ENCODE results near the gene HOXB2. TPM values are rescaled to one million over a fixed set of nuclear protein-coding genes. Genes with fewer than 3 reads are reported as not detected.

HOXB2 gene
- 21.1 and 43.7 TPM in 2 replicates for total RNA-seq

DNA sequence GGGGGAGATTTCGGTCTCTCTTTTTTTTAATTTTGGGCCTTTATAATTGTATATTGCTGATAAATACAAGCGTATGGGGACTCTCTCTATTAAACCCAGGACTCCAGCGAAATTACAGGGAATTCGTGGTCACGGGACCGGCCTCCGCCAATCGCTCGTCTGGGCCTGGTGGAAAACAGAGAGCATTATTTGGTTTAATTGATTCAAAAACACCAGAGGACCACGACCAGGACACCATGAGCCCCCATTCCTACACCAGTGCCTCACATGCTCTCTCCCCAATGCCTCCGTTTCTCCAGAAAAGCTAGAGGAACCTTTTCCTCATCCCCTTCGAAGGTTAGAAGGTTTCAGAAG is at the start of gene HOXB2:
TSS of gene HOXB2 (minus strand) at position 88 of the 354 bp plus-strand sequence. CDS start 198 bp downstream, outside the sequence.
- no peak for DNase-seq (ENCODE audit: low read depth)
- TF ChIP-seq, protein P1, sequence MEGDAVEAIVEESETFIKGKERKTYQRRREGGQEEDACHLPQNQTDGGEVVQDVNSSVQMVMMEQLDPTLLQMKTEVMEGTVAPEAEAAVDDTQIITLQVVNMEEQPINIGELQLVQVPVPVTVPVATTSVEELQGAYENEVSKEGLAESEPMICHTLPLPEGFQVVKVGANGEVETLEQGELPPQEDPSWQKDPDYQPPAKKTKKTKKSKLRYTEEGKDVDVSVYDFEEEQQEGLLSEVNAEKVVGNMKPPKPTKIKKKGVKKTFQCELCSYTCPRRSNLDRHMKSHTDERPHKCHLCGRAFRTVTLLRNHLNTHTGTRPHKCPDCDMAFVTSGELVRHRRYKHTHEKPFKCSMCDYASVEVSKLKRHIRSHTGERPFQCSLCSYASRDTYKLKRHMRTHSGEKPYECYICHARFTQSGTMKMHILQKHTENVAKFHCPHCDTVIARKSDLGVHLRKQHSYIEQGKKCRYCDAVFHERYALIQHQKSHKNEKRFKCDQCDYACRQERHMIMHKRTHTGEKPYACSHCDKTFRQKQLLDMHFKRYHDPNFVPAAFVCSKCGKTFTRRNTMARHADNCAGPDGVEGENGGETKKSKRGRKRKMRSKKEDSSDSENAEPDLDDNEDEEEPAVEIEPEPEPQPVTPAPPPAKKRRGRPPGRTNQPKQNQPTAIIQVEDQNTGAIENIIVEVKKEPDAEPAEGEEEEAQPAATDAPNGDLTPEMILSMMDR (conservative IDR thresholded peaks at IDR 0.05; ENCODE audit: low read depth, low read length): no peak
- peak within 1 kb of the TSS; percentile 89 for H3K4me3 ChIP-seq (ENCODE audit: low read depth, low read length)

DNA sequence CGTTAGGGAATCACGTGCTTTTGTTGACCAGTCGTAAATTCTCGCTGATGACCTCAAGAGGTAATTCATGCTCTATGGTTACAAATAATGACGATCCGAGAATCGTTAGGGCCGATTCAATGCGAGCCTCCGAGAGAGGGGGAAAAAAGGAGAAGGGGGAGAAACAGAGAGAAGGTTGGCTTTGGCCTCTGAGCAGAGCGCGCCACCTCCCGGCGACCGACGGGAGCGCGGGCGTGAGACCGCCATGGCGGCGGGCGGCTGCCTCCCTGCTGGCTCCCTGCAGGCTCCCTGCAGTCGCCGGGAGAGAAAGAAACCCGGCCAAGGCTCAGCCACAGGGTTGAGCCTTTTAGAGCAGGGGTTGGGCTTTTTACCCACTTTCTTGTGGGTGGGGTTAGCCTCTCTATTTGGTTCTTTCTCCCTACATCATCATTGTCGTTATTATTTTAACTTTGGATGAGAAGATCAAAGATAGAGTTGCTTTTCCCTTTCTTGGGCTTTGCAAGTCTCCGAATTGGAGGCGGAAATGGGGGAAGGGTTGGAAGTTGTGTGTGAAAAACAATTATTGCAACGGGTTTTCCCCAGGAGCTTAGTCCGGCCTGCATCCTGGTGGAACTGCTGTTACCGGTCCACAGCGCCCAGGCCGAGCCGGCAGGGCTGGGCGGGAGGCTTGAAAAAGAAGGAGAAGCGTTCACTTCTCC is 49.1 kb upstream of the HOXB2 start:
- TF ChIP-seq, protein P1 (conservative IDR thresholded peaks at IDR 0.05; ENCODE audit: low read depth, low read length): peak; percentile 84
- DNase-seq (ENCODE audit: low read depth): no peak
- peak overlapping the region; percentile 74 for H3K4me3 ChIP-seq (ENCODE audit: low read depth, low read length)

DNA sequence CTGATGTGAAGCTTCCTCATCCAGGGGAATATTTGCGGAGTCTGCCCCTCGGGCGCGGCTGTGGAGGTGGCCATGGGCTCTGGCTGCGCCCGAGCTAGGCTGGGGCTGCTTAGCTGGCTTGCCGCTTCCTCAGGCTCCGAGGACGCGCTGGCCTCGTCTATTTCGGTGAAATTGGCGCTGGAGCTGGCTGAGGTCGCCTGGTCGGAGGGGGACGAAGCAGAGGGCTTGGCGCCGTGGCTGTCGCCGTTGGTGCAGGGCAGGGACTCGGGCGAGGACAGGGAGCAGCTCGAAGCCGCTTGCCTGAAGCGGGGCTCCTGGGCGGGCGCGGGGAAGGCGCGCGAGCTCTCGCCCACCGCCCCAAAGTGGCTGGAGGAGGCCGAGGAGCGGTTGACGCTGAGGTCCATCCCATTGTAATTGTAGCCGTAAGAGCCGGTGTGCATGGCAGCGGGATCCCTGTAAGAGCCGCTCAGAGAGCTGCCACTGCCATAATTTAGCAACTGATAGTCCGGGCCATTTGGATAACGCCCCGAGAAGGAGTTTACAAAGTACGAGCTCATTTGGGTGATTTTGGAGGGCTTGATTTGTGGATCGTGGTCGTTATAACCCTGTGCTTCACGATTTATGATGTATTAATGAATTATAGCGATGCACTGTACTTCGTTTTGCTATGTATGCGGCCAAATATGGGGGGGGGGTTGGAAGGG is 48.4 kb upstream of the HOXB2 start, which contains the start of gene HOXB5:
TSS of gene HOXB5 (minus strand) at position 654 of the 704 bp plus-strand sequence. CDS start at position 557, 97 bp downstream.
- DNase-seq (ENCODE audit: low read depth): no peak
- TF ChIP-seq, protein P1 (conservative IDR thresholded peaks at IDR 0.05; ENCODE audit: low read depth, low read length): no peak

DNA sequence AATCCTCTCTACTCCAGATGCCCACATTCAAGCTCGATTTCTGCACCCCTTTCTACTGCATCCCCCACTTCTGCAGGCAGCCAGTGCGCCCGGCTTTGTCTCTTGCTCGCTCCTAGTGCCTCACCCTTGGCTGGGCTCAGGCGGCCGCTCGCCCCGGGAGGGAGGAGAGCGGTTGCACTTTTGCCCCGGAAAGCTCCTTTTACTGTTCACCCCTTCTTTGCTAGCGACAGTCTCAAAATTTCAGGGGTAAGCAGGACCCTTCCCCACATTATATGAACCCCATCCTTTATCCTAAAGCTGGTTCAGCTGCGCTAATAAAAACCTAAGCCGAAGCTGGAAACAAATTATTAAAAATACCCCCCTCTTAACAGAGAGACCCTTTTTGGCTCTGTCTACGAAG is 47.7 kb upstream of the HOXB2 start:
- peak overlapping the region; percentile 74 for H3K4me3 ChIP-seq (ENCODE audit: low read depth, low read length)
- TF ChIP-seq, protein P1 (conservative IDR thresholded peaks at IDR 0.05; ENCODE audit: low read depth, low read length): no peak
- no peak for DNase-seq (ENCODE audit: low read depth)

More for the DNA sequence above, 48.4 kb upstream of the HOXB2 start, which contains the start of gene HOXB5:
- peak within 1 kb of the TSS; percentile 74 for H3K4me3 ChIP-seq (ENCODE audit: low read depth, low read length)

DNA sequence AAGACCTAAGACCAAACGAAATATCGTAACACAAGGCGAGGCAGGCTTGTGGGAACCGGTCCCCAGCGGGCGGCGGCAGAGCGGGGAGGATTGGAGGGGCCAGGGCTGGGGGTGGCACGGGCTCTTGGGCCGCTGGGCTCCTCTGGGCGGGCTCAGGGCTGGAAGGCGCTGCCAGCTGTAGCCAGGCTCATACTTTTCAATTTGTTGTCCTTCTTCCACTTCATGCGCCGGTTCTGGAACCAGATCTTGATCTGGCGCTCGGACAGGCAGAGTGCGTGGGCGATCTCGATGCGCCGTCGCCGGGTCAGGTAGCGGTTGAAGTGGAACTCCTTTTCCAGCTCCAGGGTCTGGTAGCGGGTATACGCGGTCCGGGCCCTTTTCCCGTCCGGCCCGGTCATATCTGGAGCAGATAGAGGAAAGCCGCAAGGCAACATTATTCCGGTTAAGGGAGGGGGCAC is 47.2 kb upstream of the HOXB2 start:
- H3K4me3 ChIP-seq (ENCODE audit: low read depth, low read length): peak overlapping the region; percentile 74
- TF ChIP-seq, protein P1 (conservative IDR thresholded peaks at IDR 0.05; ENCODE audit: low read depth, low read length): no peak
- no peak for DNase-seq (ENCODE audit: low read depth)

DNA sequence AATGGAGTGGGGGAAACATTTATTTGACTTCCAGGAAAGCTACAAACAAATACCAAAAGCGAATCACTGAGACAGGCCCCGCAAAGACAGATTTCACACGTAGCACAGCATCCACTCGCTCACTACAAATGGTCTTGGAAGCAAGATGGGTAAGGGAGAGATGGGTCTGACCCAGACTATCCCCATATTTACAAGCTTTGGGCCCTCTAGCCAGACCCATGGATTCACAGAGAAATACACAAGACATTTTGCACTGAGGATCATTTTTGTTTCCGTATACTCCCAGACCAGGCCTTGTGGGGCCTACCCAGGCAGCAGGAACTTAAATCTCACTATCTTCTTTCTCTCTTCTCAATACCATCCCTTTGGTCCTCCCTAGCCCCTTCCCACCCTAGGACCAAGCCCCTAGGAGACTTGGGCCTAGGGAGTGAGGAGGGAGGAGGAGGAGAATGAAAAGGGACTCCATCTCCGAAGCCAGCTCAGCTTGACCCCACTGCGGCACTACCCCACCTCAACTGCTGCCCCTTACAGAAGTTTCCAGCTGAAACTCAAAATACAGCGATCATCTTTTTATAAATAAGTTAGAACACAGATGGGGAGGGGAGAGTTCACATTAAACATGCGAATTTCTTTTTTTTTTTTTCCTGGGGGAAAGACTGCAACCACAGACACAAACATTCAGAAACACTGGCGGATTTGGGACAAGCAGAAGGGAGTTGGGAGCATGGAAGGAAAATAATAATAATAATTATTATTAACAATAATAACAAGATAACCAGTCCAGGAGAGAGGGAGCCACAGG is 46.5 kb upstream of the HOXB2 start:
- H3K4me3 ChIP-seq (ENCODE audit: low read depth, low read length): peak overlapping the region; percentile 74
- DNase-seq (ENCODE audit: low read depth): no peak
- TF ChIP-seq, protein P1 (conservative IDR thresholded peaks at IDR 0.05; ENCODE audit: low read depth, low read length): no peak

All from epithelial cell of proximal tubule (primary cell).